ENCODE data around the gene DTL.

Gene DTL

DNA sequence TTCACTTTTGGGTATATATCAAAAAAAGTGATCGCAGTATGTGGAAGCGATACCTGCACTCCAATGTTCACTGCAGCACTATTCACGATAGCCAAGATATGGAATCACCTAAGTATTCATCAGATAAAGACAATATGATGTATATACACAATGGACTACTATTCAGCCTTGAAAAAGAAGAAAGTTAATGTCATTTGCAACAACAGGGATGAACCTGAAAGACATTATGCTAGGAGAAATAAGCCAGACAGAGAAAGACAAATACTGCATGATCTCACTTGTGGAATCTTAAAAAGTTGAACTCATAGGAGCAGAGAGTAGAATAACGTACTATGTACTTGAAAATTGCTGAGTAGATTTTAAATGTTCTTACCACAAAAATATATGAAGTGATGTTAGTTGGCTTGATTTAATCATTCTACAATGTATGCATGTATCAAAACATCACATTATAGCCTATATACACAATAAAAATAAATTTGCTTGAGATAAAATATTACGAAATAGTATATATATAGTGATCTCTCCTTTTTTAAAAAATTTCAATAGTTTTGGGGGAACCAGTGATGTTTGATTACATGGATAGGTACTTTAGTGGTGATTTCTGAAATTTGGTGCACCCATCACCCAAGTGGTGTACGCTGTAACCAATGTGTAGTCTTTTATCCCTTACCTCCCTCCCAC lies 56.0 kb downstream of the DTL start:
- peaks cover 45% of the 10 kb centered on the region for H3K36me3 ChIP-seq (replicated peaks; ENCODE audit: low read depth, low read length)
- H3K27me3 ChIP-seq (ENCODE audit: low read depth, low read length): no peaks in the 10 kb centered on the region

DNA sequence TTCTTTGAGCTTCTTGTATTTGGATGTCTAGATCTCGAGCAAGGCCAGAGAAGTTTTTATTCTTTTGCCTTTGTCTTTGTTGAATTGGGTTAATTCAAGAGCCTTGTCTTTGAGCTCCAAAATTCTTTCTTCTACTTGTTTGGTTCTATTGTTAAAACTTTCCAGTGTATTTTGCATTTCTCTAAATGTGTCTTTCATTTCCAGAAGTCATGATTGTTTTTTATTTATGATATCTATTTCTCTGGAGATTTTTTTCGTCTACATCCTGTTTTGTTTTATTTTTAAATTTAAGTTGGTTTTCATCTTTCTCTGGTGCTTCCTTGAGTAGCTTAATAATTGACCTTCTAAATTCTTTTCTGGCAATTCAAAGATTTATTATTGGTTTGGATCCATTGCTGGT lies 61.8 kb downstream of the DTL start:
- Histone ChIP-seq H3K36me3 (replicated peaks; ENCODE audit: low read depth, low read length) (peaks cover 38% of the 10 kb centered on the region), H3K4me1 (ENCODE audit: low read length) (no peaks in the 10 kb centered on the region), H2AFZ (ENCODE audit: low read depth, low read length) (no peak overlapping the region), H3K9me3 (ENCODE audit: insufficient read depth, low read length) (no peaks in the 10 kb centered on the region), H3K27ac (ENCODE audit: low read length) (no peak overlapping the region), H3K4me3 (ENCODE audit: low read length) (no peak overlapping the region), H3K79me2 (ENCODE audit: low read length) (peaks cover 48% of the 10 kb centered on the region), H4K20me1 (ENCODE audit: insufficient read depth, low read length) (peaks cover 40% of the 10 kb centered on the region), H3K4me2 (ENCODE audit: low read length) (no peak overlapping the region), H3K9ac (ENCODE audit: low read length) (no peak overlapping the region), H3K27me3 (ENCODE audit: low read depth, low read length) (no peaks in the 10 kb centered on the region)
- no peak for TF ChIP-seq EZH2phosphoT487 (IDR thresholded peaks at IDR 0.05; ENCODE audit: low read depth)
- TF ChIP-seq, protein P1, sequence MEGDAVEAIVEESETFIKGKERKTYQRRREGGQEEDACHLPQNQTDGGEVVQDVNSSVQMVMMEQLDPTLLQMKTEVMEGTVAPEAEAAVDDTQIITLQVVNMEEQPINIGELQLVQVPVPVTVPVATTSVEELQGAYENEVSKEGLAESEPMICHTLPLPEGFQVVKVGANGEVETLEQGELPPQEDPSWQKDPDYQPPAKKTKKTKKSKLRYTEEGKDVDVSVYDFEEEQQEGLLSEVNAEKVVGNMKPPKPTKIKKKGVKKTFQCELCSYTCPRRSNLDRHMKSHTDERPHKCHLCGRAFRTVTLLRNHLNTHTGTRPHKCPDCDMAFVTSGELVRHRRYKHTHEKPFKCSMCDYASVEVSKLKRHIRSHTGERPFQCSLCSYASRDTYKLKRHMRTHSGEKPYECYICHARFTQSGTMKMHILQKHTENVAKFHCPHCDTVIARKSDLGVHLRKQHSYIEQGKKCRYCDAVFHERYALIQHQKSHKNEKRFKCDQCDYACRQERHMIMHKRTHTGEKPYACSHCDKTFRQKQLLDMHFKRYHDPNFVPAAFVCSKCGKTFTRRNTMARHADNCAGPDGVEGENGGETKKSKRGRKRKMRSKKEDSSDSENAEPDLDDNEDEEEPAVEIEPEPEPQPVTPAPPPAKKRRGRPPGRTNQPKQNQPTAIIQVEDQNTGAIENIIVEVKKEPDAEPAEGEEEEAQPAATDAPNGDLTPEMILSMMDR (IDR thresholded peaks at IDR 0.05; ENCODE audit: low read depth, low read length): no peak

More for the DNA sequence above, 56.0 kb downstream of the DTL start:
- Histone ChIP-seq H4K20me1 (ENCODE audit: insufficient read depth, low read length) (peaks cover 21% of the 10 kb centered on the region), H3K4me3 (ENCODE audit: low read length) (no peak overlapping the region), H3K9ac (ENCODE audit: low read length) (no peak overlapping the region), H3K79me2 (ENCODE audit: low read length) (peaks cover 25% of the 10 kb centered on the region), H3K4me2 (ENCODE audit: low read length) (no peak overlapping the region), H2AFZ (ENCODE audit: low read depth, low read length) (no peak overlapping the region), H3K4me1 (ENCODE audit: low read length) (peaks cover 19% of the 10 kb centered on the region), H3K9me3 (ENCODE audit: insufficient read depth, low read length) (no peaks in the 10 kb centered on the region), H3K27ac (ENCODE audit: low read length) (no peak overlapping the region)
- TF ChIP-seq, protein P1 (IDR thresholded peaks at IDR 0.05; ENCODE audit: low read depth, low read length): no peak
- TF ChIP-seq EZH2phosphoT487 (IDR thresholded peaks at IDR 0.05; ENCODE audit: low read depth): no peak

DNA sequence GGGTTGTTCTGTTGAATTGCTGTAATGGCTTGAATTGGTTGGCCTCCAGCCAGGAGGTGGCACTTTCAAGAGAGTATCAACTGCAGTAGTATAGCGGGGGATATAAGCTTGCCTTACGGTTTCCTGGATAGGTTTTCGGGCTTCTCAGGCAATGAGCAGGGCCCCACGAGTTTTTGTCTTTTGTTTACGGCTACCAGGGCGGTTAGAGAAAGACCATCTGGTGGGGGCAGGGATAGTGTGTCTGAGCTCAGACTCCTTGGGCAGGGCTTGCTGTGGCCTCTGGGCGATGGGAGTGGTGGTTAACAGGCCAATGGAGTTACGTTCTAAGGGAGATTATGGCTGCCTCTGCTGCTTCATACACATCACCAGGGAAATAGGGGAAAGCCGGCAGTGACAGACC lies 62.8 kb downstream of the DTL start:
- Histone ChIP-seq H3K27ac (ENCODE audit: low read length) (no peak overlapping the region), H2AFZ (ENCODE audit: low read depth, low read length) (no peak overlapping the region), H3K4me3 (ENCODE audit: low read length) (no peak overlapping the region), H3K9me3 (ENCODE audit: insufficient read depth, low read length) (no peaks in the 10 kb centered on the region), H3K79me2 (ENCODE audit: low read length) (peaks cover 48% of the 10 kb centered on the region), H3K27me3 (ENCODE audit: low read depth, low read length) (no peaks in the 10 kb centered on the region), H3K36me3 (replicated peaks; ENCODE audit: low read depth, low read length) (peaks cover 46% of the 10 kb centered on the region), H3K4me2 (ENCODE audit: low read length) (no peak overlapping the region), H3K4me1 (ENCODE audit: low read length) (no peaks in the 10 kb centered on the region), H4K20me1 (ENCODE audit: insufficient read depth, low read length) (peaks cover 43% of the 10 kb centered on the region), H3K9ac (ENCODE audit: low read length) (no peak overlapping the region)
- TF ChIP-seq, protein P1 (IDR thresholded peaks at IDR 0.05; ENCODE audit: low read depth, low read length): no peak
- no peak for TF ChIP-seq EZH2phosphoT487 (IDR thresholded peaks at IDR 0.05; ENCODE audit: low read depth)

DNA sequence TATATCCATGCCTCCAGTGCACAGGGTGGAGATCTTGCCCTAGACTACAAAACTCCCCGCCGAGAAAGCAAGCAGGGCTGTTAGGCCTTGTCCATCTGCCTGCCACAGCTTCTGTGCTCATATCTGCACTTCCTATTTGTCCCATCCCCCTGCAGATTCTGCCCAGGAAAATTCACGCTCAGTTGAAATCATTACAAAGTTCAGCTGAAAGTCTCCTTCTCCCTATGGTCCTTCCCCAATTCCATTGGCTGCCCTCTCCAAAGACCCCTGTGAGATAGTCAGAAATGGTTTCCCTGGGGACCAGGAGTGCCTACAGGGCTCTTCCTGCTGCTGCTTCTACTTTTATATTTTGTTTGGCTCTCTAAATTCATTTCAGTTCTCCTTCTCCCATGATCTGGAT lies 63.2 kb downstream of the DTL start:
- no peak overlapping the region for H2AFZ ChIP-seq (ENCODE audit: low read depth, low read length)
- no peak overlapping the region for H3K27ac ChIP-seq (ENCODE audit: low read length)
- no peak overlapping the region for H3K9ac ChIP-seq (ENCODE audit: low read length)
- H3K4me2 ChIP-seq (ENCODE audit: low read length): no peak overlapping the region
- H3K27me3 ChIP-seq (ENCODE audit: low read depth, low read length): no peaks in the 10 kb centered on the region
- no peak overlapping the region for H3K4me3 ChIP-seq (ENCODE audit: low read length)
- TF ChIP-seq, protein P1 (IDR thresholded peaks at IDR 0.05; ENCODE audit: low read depth, low read length): no peak
- no peak for TF ChIP-seq EZH2phosphoT487 (IDR thresholded peaks at IDR 0.05; ENCODE audit: low read depth)
- peaks cover 51% of the 10 kb centered on the region for H3K36me3 ChIP-seq (replicated peaks; ENCODE audit: low read depth, low read length)
- H3K4me1 ChIP-seq (ENCODE audit: low read length): no peaks in the 10 kb centered on the region
- no peaks in the 10 kb centered on the region for H3K9me3 ChIP-seq (ENCODE audit: insufficient read depth, low read length)
- peaks cover 44% of the 10 kb centered on the region for H3K79me2 ChIP-seq (ENCODE audit: low read length)
- peaks cover 43% of the 10 kb centered on the region for H4K20me1 ChIP-seq (ENCODE audit: insufficient read depth, low read length)

Data from OCI-LY3 (cell line).